HEK293 (cell line): ENCODE measurements around the gene F2R.

Experiments used
- MEIS1 ChIP-seq: sonication (generic); formaldehyde crosslinking; IDR thresholded peaks from 2 replicates; pipeline ENCODE4 v1.8.1; 2022; ENCODE audit warnings: missing genetic modification reagents, mild to moderate bottlenecking, borderline replicate concordance
- SP2 ChIP-seq: fragments of 450-650 bp; formaldehyde crosslinking; IDR thresholded peaks from 2 replicates; pipeline ENCODE4 v1.5.1; 2016; ENCODE audit warnings: missing biosample characterization, missing genetic modification characterization
- TCF7L2 ChIP-seq: IDR thresholded peaks from 2 replicates; pipeline ENCODE4 v1.6.1; 2011; ENCODE audit warnings: low read depth, mild to moderate bottlenecking, inconsistent platforms, low read length, moderate library complexity, borderline replicate concordance
- ZBTB1 ChIP-seq: fragments of 450-650 bp; formaldehyde crosslinking; IDR thresholded peaks from 2 replicates; pipeline ENCODE4 v1.5.1; 2016; ENCODE audit warnings: missing biosample characterization, missing genetic modification characterization
- ZNF175 ChIP-seq: fragments of 450-650 bp; formaldehyde crosslinking; IDR thresholded peaks from 2 replicates; pipeline ENCODE4 v1.5.1; 2016; ENCODE audit warnings: missing biosample characterization, missing genetic modification characterization
- ZNF311 ChIP-seq: fragments of 450-650 bp; formaldehyde crosslinking; IDR thresholded peaks from 2 replicates; pipeline ENCODE4 v1.5.1; 2017; ENCODE audit warnings: missing biosample characterization, missing genetic modification characterization, borderline replicate concordance
- ZNF423 ChIP-seq: fragments of 450-650 bp; formaldehyde crosslinking; IDR thresholded peaks from 2 replicates; pipeline ENCODE4 v1.5.1; 2016; ENCODE audit warnings: missing biosample characterization, missing genetic modification characterization
- ZNF621 ChIP-seq: fragments of 450-650 bp; formaldehyde crosslinking; IDR thresholded peaks from 2 replicates; pipeline ENCODE4 v1.5.1; 2017; ENCODE audit warnings: missing biosample characterization, missing genetic modification characterization
- TF ChIP-seq, protein P1 (sequence below): fragments of 450-650 bp; IDR thresholded peaks from 2 replicates; pipeline ENCODE4 v1.5.1; 2018; ENCODE audit warnings: missing biosample characterization, missing genetic modification characterization
- TF ChIP-seq, protein P2 (sequence below): fragments of 450-650 bp; formaldehyde crosslinking; IDR thresholded peaks from 2 replicates; pipeline ENCODE4 v1.5.1; 2016; ENCODE audit warnings: missing biosample characterization, missing genetic modification characterization
- TF ChIP-seq, protein P3 (sequence below): fragments of 450-650 bp; formaldehyde crosslinking; IDR thresholded peaks from 2 replicates; pipeline ENCODE4 v1.5.1; 2016; ENCODE audit warnings: missing biosample characterization, missing genetic modification characterization, low read depth

DNA sequence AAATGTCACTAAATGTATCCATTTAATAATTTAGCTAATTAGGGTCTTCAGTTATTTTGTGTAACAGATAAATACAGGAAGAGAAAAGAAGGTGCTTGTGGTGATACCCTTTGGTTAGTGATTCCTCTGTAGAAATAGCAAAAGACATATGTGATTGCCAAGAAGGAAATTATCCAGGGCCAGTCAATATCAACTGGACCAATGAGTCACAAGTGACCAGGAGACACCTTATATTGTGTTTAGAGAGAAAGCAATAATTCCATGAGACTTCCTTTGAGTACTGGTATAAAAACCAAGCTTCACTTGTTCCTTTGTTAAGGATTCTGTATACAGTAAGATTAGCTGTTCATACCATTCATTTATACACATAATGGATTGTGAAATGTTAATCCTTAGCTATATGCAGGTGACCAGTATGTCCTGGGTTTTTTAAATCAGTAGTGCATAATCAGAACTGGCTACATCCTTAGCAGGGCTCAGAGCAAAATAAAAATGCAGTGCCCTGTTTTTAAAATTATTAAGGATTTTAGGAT, 11.7 kb upstream of the F2R start:
- TF ChIP-seq, protein P1, sequence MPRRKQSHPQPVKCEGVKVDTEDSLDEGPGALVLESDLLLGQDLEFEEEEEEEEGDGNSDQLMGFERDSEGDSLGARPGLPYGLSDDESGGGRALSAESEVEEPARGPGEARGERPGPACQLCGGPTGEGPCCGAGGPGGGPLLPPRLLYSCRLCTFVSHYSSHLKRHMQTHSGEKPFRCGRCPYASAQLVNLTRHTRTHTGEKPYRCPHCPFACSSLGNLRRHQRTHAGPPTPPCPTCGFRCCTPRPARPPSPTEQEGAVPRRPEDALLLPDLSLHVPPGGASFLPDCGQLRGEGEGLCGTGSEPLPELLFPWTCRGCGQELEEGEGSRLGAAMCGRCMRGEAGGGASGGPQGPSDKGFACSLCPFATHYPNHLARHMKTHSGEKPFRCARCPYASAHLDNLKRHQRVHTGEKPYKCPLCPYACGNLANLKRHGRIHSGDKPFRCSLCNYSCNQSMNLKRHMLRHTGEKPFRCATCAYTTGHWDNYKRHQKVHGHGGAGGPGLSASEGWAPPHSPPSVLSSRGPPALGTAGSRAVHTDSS (tag by site-specific recombination): no peak
- no peak for TF ChIP-seq ZBTB1 (tag by site-specific recombination)
- TF ChIP-seq, protein P2, sequence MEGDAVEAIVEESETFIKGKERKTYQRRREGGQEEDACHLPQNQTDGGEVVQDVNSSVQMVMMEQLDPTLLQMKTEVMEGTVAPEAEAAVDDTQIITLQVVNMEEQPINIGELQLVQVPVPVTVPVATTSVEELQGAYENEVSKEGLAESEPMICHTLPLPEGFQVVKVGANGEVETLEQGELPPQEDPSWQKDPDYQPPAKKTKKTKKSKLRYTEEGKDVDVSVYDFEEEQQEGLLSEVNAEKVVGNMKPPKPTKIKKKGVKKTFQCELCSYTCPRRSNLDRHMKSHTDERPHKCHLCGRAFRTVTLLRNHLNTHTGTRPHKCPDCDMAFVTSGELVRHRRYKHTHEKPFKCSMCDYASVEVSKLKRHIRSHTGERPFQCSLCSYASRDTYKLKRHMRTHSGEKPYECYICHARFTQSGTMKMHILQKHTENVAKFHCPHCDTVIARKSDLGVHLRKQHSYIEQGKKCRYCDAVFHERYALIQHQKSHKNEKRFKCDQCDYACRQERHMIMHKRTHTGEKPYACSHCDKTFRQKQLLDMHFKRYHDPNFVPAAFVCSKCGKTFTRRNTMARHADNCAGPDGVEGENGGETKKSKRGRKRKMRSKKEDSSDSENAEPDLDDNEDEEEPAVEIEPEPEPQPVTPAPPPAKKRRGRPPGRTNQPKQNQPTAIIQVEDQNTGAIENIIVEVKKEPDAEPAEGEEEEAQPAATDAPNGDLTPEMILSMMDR (tag by site-specific recombination): no peak
- TF ChIP-seq TCF7L2: no peak
- no peak for TF ChIP-seq ZNF311
- no peak for TF ChIP-seq ZNF175 (tag by site-specific recombination)
- no peak for TF ChIP-seq MEIS1 (CRISPR knock-in tag)
- no peak for TF ChIP-seq ZNF621
- TF ChIP-seq SP2 (tag by site-specific recombination): no peak
- TF ChIP-seq, protein P3, sequence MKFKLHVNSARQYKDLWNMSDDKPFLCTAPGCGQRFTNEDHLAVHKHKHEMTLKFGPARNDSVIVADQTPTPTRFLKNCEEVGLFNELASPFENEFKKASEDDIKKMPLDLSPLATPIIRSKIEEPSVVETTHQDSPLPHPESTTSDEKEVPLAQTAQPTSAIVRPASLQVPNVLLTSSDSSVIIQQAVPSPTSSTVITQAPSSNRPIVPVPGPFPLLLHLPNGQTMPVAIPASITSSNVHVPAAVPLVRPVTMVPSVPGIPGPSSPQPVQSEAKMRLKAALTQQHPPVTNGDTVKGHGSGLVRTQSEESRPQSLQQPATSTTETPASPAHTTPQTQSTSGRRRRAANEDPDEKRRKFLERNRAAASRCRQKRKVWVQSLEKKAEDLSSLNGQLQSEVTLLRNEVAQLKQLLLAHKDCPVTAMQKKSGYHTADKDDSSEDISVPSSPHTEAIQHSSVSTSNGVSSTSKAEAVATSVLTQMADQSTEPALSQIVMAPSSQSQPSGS (tag by site-specific recombination): no peak
- TF ChIP-seq ZNF423 (tag by site-specific recombination): no peak
